Measurements from ENCODE around the gene ULBP1.

- TF ChIP-seq CTCF (IDR thresholded peaks at IDR 0.05; ENCODE audit: insufficient read depth, low read length, poor library complexity, severe bottlenecking) (no peak), EZH2phosphoT487 (conservative IDR thresholded peaks at IDR 0.05; ENCODE audit: low read length) (no peak)
These were observed 21.8 kb downstream of the ULBP1 start for GRCh38 chr6:149985481-149985937.
